Measurements from ENCODE around the gene ST8SIA1. TPM values are rescaled to one million over a fixed set of nuclear protein-coding genes. Genes with fewer than 3 reads are reported as not detected.

The ST8SIA1 gene
- polyA plus RNA-seq, 1 of the 3 experiments (the other 2 are of a cell fraction): 0.12 TPM

GRCh38 chr12:22361785-22362184, 27.3 kb upstream of the ST8SIA1 start:
- no peak overlapping the region for H2AFZ ChIP-seq (ENCODE audit: low read depth)
- H3K27ac ChIP-seq (ENCODE audit: low read depth in 2 of 2, low read length in 1 of 2): no peak overlapping the region
- ChIA-PET POLR2A (no interaction called here), CTCF (interaction anchor here (1.8 kb wide), 1 partner anchor 26 kb away, joined by 7 read pairs; no protein-coding TSS in a partner anchor)
- no peaks in the 10 kb centered on the region for H3K27me3 ChIP-seq (ENCODE audit: insufficient read depth)
- 0 out of 2 replicates have a peak, but pooled peaks cover 4% of the 10 kb centered on the region for H3K9me2 ChIP-seq
- no peaks in the 10 kb centered on the region for H3K9me3 ChIP-seq
- WGBS (ENCODE audit: low lambda C conversion rate): 6% methylated on average over 4 of the region's 4 CpGs
- no peak for TF ChIP-seq CHD2 (IDR thresholded peaks at IDR 0.05; ENCODE audit: low read length, partially characterized antibody)
- no peaks in the 10 kb centered on the region for H3K36me3 ChIP-seq (replicated peaks in 1 of 2; ENCODE audit: control insufficient read depth in 1 of 2, insufficient read depth in 2 of 2, low read length in 1 of 2)
- no peaks in the 10 kb centered on the region for H3K79me2 ChIP-seq (ENCODE audit: insufficient read depth)
- H3K4me3 ChIP-seq (ENCODE audit: low read depth in 2 of 2, low read length in 1 of 2): no peak overlapping the region
- no peaks in the 10 kb centered on the region for H3K4me1 ChIP-seq (ENCODE audit: control insufficient read depth in 1 of 2, insufficient read depth in 2 of 2, low read depth in 1 of 2, low read length in 1 of 2)
- no peaks in the 10 kb centered on the region for H3F3A ChIP-seq (replicated peaks; ENCODE audit: insufficient read depth)
- no peak for DNase-seq
- no peak overlapping the region for H3K4me2 ChIP-seq
- no peaks in the 10 kb centered on the region for H4K20me1 ChIP-seq (ENCODE audit: insufficient read depth)
- H3K9ac ChIP-seq: no peak overlapping the region

- no peak for TF ChIP-seq USF1 (IDR thresholded peaks at IDR 0.05; ENCODE audit: borderline replicate concordance, low read depth)
- TF ChIP-seq TEAD4 (IDR thresholded peaks at IDR 0.05; ENCODE audit: borderline replicate concordance, insufficient read depth): no peak
- TF ChIP-seq EP300 (IDR thresholded peaks at IDR 0.05; ENCODE audit: borderline replicate concordance in 1 of 2, low read depth in 1 of 2, low read length in 1 of 2): no peak
- TF ChIP-seq CTCF (IDR thresholded peaks at IDR 0.05): no peak
- no peak for TF ChIP-seq JUND (IDR thresholded peaks at IDR 0.05)
- TF ChIP-seq MEF2A (IDR thresholded peaks at IDR 0.05; ENCODE audit: borderline replicate concordance, low read depth): no peak
- TF ChIP-seq EZH2phosphoT487 (IDR thresholded peaks at IDR 0.05; ENCODE audit: borderline replicate concordance, low read depth): no peak
- TF ChIP-seq POLR2AphosphoS5 (IDR thresholded peaks at IDR 0.05; ENCODE audit: low read depth, low read length): no peak
- WGBS (ENCODE audit: low lambda C conversion rate): 14% methylated on average over 5 of the region's 5 CpGs
- H3K9me3 ChIP-seq: no peaks in the 10 kb centered on the region
- no peak for DNase-seq
- no peaks in the 10 kb centered on the region for H3K36me3 ChIP-seq (replicated peaks in 1 of 2; ENCODE audit: control insufficient read depth in 1 of 2, insufficient read depth in 2 of 2, low read length in 1 of 2)
- H3K4me3 ChIP-seq (ENCODE audit: low read depth in 2 of 2, low read length in 1 of 2): no peak overlapping the region
- no peak overlapping the region for H3K9ac ChIP-seq
- 0 out of 2 replicates have a peak, but pooled peaks cover 4% of the 10 kb centered on the region for H3K9me2 ChIP-seq
- H4K20me1 ChIP-seq (ENCODE audit: insufficient read depth): no peaks in the 10 kb centered on the region
- H3K4me1 ChIP-seq (ENCODE audit: control insufficient read depth in 1 of 2, insufficient read depth in 2 of 2, low read depth in 1 of 2, low read length in 1 of 2): no peaks in the 10 kb centered on the region
- no peaks in the 10 kb centered on the region for H3K79me2 ChIP-seq (ENCODE audit: insufficient read depth)
- H3K4me2 ChIP-seq: no peak overlapping the region
- CTCF ChIA-PET: interaction anchor here (1.8 kb wide), 1 partner anchor 25 kb away, joined by 7 read pairs; no protein-coding TSS in a partner anchor
- H3K27me3 ChIP-seq (ENCODE audit: insufficient read depth): no peaks in the 10 kb centered on the region
- H3F3A ChIP-seq (replicated peaks; ENCODE audit: insufficient read depth): no peaks in the 10 kb centered on the region
- H3K27ac ChIP-seq (ENCODE audit: low read depth in 2 of 2, low read length in 1 of 2): no peak overlapping the region
- POLR2A ChIA-PET: no interaction called here
- no peak overlapping the region for H2AFZ ChIP-seq (ENCODE audit: low read depth)
These were observed 26.3 kb upstream of the ST8SIA1 start for GRCh38 chr12:22360774-22361173.

- Histone ChIP-seq H3K9me3 (no peaks in the 10 kb centered on the region), H3K79me2 (ENCODE audit: insufficient read depth) (no peaks in the 10 kb centered on the region), H3K4me2 (no peak overlapping the region), H3K4me3 (ENCODE audit: low read depth in 2 of 2, low read length in 1 of 2) (no peak overlapping the region), H2AFZ (ENCODE audit: low read depth) (no peak overlapping the region), H3K27ac (ENCODE audit: low read depth in 2 of 2, low read length in 1 of 2) (no peak overlapping the region), H3F3A (replicated peaks; ENCODE audit: insufficient read depth) (no peaks in the 10 kb centered on the region), H3K27me3 (ENCODE audit: insufficient read depth) (no peaks in the 10 kb centered on the region), H4K20me1 (ENCODE audit: insufficient read depth) (no peaks in the 10 kb centered on the region), H3K9me2 (no peaks in the 10 kb centered on the region), H3K9ac (no peak overlapping the region), H3K4me1 (ENCODE audit: control insufficient read depth in 1 of 2, insufficient read depth in 2 of 2, low read depth in 1 of 2, low read length in 1 of 2) (no peaks in the 10 kb centered on the region), H3K36me3 (replicated peaks in 1 of 2; ENCODE audit: control insufficient read depth in 1 of 2, insufficient read depth in 2 of 2, low read length in 1 of 2) (no peaks in the 10 kb centered on the region)
- no peak for DNase-seq
- POLR2A ChIA-PET: no interaction called here
- CTCF ChIA-PET: interaction anchor here (1.0 kb wide), 1 partner anchor 660 kb away, joined by 3 read pairs; no protein-coding TSS in a partner anchor
- 6% methylated on average over 3 of the region's 3 CpGs for WGBS (ENCODE audit: low lambda C conversion rate)
- no peak for TF ChIP-seq NFIC (IDR thresholded peaks at IDR 0.05; ENCODE audit: borderline replicate concordance)
- no peak for TF ChIP-seq SMC3 (IDR thresholded peaks at IDR 0.05; ENCODE audit: low read depth, low read length)
- TF ChIP-seq ZBTB33 (IDR thresholded peaks at IDR 0.05; ENCODE audit: borderline replicate concordance, low read depth): no peak
- no peak for TF ChIP-seq CHD2 (IDR thresholded peaks at IDR 0.05; ENCODE audit: low read length, partially characterized antibody)
- no peak for TF ChIP-seq CTCF (IDR thresholded peaks at IDR 0.05)
These were observed 23.0 kb upstream of the ST8SIA1 start for GRCh38 chr12:22357531-22357930.
